ENCODE measurements around the gene FRMD1. TPM values are rescaled to one million over a fixed set of nuclear protein-coding genes. Genes with fewer than 3 reads are reported as not detected.

The FRMD1 gene
- total RNA-seq, 2 experiments from 2014 or later = not detected

- no peak for TF ChIP-seq CTCF (IDR thresholded peaks at IDR 0.05)
- no peaks in the 10 kb centered on the region for H3K36me3 Mint-ChIP-seq (ENCODE audit: low read depth)
- Histone ChIP-seq H3K36me3 (ENCODE audit: insufficient read depth, low read length) (no peaks in the 10 kb centered on the region), H3K27me3 (ENCODE audit: control insufficient read depth in 1 of 2, insufficient read depth in 2 of 2, low read length in 2 of 2) (no peaks in the 10 kb centered on the region), H3K4me1 (ENCODE audit: insufficient read depth, low read length) (no peaks in the 10 kb centered on the region), H3K4me3 (ENCODE audit: low read length) (no peak overlapping the region), H3K27ac (ENCODE audit: low read depth in 1 of 2, low read length in 2 of 2) (no peak overlapping the region), H3K9me3 (ENCODE audit: control insufficient read depth in 1 of 2, insufficient read depth in 1 of 2, low read length in 2 of 2) (no peaks in the 10 kb centered on the region)
- H3K27ac Mint-ChIP-seq = no peak overlapping the region
- ATAC-seq (ENCODE audit: poor library complexity) (no peak), DNase-seq (no peak)
- no peaks in the 10 kb centered on the region for H3K4me1 Mint-ChIP-seq (ENCODE audit: low read depth)
- intact Hi-C loops (cut with DNase I, micrococcal nuclease) = no loop called here
- ChIA-PET CTCF (no interaction called here), POLR2A (no interaction called here)
- H3K4me3 Mint-ChIP-seq = no peak overlapping the region
- no peaks in the 10 kb centered on the region for H3K27me3 Mint-ChIP-seq
- H3K9me3 Mint-ChIP-seq = no peaks in the 10 kb centered on the region
Measured at GRCh38 chr6:168057836-168058235, 21.2 kb downstream of the FRMD1 start.

GRCh38 chr6:168056892-168057527 lies 22.0 kb downstream of the FRMD1 start:
- no peaks in the 10 kb centered on the region for H3K4me1 Mint-ChIP-seq (ENCODE audit: low read depth)
- no peak for ATAC-seq (ENCODE audit: poor library complexity)
- Histone ChIP-seq H3K27me3 (ENCODE audit: control insufficient read depth in 1 of 2, insufficient read depth in 2 of 2, low read length in 2 of 2) (no peaks in the 10 kb centered on the region), H3K4me3 (ENCODE audit: low read length) (no peak overlapping the region), H3K36me3 (ENCODE audit: insufficient read depth, low read length) (no peaks in the 10 kb centered on the region), H3K4me1 (ENCODE audit: insufficient read depth, low read length) (no peaks in the 10 kb centered on the region), H3K9me3 (ENCODE audit: control insufficient read depth in 1 of 2, insufficient read depth in 1 of 2, low read length in 2 of 2) (no peaks in the 10 kb centered on the region), H3K27ac (ENCODE audit: low read depth in 1 of 2, low read length in 2 of 2) (no peak overlapping the region)
- ChIA-PET POLR2A (no interaction called here), CTCF (no interaction called here)
- DNase-seq = no peak
- H3K27me3 Mint-ChIP-seq = no peaks in the 10 kb centered on the region
- no peak for TF ChIP-seq CTCF (IDR thresholded peaks at IDR 0.05)
- H3K27ac Mint-ChIP-seq = no peak overlapping the region
- no peak overlapping the region for H3K4me3 Mint-ChIP-seq
- no peaks in the 10 kb centered on the region for H3K9me3 Mint-ChIP-seq
- intact Hi-C loops (cut with DNase I, micrococcal nuclease) = no loop called here
- H3K36me3 Mint-ChIP-seq (ENCODE audit: low read depth) = no peaks in the 10 kb centered on the region

GRCh38 chr6:168055696-168056489 lies 23.1 kb downstream of the FRMD1 start:
- ATAC-seq (ENCODE audit: poor library complexity) (no peak), DNase-seq (no peak)
- no peak overlapping the region for H3K27ac ChIP-seq (ENCODE audit: low read depth in 1 of 2, low read length in 2 of 2)
- no peaks in the 10 kb centered on the region for H3K9me3 Mint-ChIP-seq
- intact Hi-C loops (cut with DNase I, micrococcal nuclease) = no loop called here
- H3K4me1 ChIP-seq (ENCODE audit: insufficient read depth, low read length) = no peaks in the 10 kb centered on the region
- H3K27me3 Mint-ChIP-seq = no peaks in the 10 kb centered on the region
- H3K4me1 Mint-ChIP-seq (ENCODE audit: low read depth) = no peaks in the 10 kb centered on the region
- no peak overlapping the region for H3K27ac Mint-ChIP-seq
- no peak overlapping the region for H3K4me3 ChIP-seq (ENCODE audit: low read length)
- no peaks in the 10 kb centered on the region for H3K36me3 Mint-ChIP-seq (ENCODE audit: low read depth)
- H3K9me3 ChIP-seq (ENCODE audit: control insufficient read depth in 1 of 2, insufficient read depth in 1 of 2, low read length in 2 of 2) = no peaks in the 10 kb centered on the region
- TF ChIP-seq CTCF (IDR thresholded peaks at IDR 0.05) = no peak
- H3K27me3 ChIP-seq (ENCODE audit: control insufficient read depth in 1 of 2, insufficient read depth in 2 of 2, low read length in 2 of 2) = no peaks in the 10 kb centered on the region
- ChIA-PET POLR2A (no interaction called here), CTCF (no interaction called here)
- no peak overlapping the region for H3K4me3 Mint-ChIP-seq
- no peaks in the 10 kb centered on the region for H3K36me3 ChIP-seq (ENCODE audit: insufficient read depth, low read length)

Data from CD4-positive, alpha-beta T cell (primary cell).